NT2/D1 (cell line): ENCODE data around the gene CHST9.

ENCODE experiments used
- SUZ12 ChIP-seq: IDR thresholded peaks from 2 replicates; pipeline ENCODE4 v1.6.1; 2011; ENCODE audit not compliant: insufficient read length, insufficient read depth; ENCODE audit errors: extremely low read depth
- YY1 ChIP-seq: IDR thresholded peaks from 2 replicates; pipeline ENCODE4 v1.6.1; 2011; ENCODE audit not compliant: insufficient read length, insufficient read depth

DNA sequence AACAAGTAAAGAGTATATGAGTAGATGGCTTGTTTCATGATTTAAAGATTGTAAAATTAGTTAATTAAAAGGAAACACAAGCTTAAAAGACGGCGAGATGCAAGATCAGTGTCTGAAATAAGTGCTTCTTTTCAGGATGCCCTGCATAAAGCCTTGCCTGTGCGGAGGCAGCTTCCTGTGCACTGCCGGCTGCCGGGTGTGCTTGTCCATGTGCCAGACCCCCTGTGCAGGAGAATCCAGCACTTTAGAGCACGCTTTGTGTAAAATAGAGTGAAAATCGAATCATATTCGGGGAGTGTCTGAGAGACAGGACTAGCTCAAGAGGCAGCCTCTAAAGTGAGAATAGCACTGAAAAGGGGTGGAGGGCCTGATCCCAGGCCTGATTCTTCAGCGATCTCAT lies 154.7 kb downstream of the CHST9 start:
- TF ChIP-seq SUZ12 = no peak
- no peak for TF ChIP-seq YY1
